GM21367 (cell line): ENCODE data around the gene NFIB.

Experiments used
- ATAC-seq: cut with Tn5 transposase; IDR thresholded peaks from one replicate; pipeline ENCODE4 v1.9.1; 2021; ENCODE audit not compliant: unreplicated experiment

NFIB gene

DNA sequence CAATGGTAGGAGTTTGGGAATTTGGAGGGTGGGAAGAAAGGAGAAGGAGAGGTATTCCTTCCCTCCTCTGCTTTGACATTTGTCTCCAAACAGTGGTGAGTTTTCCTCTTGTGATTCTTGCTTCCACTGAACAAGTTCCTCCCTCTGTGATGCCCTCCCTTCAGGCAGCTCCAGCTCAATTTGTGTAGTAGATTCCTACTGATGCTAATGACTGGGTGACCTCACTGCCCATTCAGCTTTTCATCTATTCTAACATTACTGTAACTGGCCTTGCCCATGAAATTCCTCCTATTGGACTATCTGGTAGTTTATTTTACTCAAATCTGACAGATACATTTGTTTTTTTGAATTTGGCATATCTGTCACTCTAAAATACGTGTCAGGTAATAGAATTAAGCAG, 121.4 kb downstream of the NFIB start:
- no peak for ATAC-seq

DNA sequence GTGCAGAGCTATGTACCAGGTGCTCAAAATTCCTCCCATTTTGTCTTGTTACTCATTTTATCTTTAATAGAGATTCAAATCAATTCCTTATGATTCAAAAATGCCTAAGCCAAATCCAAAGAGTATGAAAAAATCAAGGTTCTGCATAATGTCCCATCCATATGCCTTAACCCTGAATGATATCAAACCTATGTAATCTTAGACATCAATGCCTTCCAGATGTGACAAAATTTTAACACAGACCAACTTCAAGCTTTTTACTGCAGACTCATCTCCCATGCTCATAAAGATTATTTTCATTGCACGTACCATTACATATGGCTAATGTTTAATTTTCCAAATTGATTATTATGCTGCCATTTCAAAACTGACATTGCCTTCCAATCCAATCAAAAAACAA, 122.4 kb downstream of the NFIB start:
- no peak for ATAC-seq

DNA sequence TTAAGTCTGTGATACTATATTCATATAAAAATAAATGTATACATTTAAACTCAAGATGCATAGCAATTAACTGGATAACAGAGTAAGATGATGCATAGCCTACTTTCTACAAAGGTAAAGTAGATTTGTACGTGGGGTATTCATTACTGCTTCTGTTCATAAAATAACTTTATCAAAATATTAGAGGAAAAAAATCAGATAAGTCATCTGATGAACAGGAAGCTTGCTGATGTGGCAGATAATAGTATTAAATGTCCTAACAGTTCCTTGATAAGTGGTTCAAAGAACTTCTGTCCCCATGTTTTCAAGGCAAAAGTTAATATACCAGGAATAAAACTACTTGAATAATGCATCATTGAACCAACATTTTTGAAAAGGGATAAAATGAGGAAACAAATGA, 123.7 kb downstream of the NFIB start:
- ATAC-seq = no peak

DNA sequence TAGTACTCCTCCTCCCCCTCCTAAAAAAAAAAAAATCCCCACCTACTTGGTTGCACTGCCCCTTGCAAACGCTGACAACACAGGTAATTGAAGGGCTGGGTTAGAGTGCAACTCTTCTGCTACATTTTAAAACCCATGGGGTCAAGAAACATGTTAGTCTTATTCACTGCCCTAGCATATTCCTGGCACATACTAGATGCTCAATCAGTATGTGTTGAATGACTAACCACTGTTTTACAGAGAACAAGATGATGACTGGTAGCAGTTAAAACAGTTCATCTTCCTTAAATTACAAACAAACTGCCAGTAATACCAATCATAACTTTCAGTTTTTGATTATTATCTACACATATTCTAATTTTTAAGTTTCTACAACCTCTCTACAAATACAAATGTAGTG, 124.4 kb downstream of the NFIB start:
- no peak for ATAC-seq

DNA sequence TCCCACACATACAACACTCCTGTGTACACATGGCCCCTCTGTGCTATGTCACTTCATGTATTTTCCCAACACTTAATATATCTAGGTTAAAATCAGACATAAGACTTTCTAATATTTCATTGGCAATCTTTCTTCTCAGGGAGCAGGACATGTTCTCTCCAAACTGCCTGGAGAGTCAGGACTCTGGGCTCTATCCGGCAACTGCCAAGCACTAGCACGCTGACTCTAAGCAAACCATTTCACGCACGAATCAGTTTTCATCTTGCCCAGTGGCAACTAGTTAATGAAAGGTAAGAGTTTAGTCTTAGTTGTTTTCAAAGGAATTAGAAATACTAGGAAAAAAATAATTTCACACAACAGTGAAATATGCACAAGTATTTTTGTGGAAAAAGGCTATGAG, 124.8 kb downstream of the NFIB start:
- ATAC-seq = no peak

DNA sequence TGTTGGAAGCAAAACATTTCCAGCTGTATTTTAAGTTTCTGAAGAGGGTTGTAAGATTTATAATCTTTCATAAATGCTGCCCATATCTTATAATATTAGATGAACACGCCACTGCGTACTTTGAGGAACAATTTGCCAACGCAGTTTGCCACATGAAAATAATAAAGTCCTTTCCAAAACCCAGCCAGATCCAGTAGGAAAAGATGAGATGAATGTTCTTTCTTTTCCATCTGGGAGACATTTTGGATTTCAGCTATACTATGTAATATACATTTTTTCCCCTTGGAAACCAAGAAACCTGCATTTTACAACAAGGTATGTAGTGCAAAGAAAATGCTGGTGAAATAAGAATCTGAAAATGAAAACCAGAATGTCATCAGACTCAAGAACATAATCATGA, 125.4 kb downstream of the NFIB start:
- ATAC-seq = no peak

DNA sequence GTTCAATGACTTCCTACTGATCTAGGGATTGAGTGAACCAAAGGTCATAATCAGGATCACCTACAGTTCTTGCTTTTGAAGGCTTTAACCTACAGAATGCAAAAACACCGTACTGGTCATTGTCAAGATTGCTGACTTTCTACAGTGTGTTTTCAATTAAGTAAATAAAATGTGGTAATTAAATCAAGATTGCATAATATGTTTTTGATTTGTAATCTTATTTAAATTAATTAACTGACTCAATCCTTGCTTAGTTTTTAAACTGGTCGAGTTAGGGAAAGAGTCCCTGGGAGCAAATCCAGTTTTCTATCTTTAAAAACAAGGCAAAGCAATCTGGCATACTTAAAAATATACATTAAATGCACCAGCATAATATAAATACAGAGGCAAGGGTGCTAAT, 125.9 kb downstream of the NFIB start:
- ATAC-seq = no peak

DNA sequence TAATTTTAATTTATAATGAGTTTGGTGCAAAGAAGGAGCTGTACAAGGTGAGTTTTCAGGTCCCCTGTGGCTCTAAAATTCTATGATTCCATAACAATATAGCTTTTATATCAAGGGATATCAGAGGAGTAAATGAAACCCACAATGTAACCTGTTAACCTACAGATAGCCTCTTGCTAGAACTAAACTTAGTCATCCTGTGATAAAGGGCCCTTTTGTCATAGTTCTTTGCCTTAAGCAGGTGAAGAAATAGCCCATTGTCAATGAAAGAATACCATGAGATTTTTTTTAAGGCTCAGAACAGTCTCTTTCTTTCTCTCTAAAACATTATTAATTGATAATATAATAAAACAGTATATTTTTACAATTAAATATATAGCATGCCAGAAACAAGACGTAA, 127.8 kb downstream of the NFIB start:
- ATAC-seq = no peak

DNA sequence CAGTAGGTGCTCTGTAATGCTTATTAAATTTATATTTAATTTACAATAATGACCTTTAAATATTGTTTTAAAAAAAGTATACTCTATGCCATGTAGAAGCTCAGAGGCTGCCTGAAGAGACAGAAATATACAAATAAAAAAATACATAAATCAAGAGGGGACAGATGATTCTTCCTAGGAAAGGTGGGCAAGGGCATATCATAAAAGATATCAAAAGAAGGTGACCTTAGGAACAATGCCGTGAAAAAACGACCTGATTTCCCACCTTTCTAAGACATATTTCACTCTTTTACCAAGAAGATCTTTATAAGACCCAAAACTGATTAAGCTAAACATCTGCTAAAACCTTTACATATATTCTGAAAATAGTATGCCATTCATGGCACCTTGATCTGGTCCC, 128.9 kb downstream of the NFIB start:
- no peak for ATAC-seq

DNA sequence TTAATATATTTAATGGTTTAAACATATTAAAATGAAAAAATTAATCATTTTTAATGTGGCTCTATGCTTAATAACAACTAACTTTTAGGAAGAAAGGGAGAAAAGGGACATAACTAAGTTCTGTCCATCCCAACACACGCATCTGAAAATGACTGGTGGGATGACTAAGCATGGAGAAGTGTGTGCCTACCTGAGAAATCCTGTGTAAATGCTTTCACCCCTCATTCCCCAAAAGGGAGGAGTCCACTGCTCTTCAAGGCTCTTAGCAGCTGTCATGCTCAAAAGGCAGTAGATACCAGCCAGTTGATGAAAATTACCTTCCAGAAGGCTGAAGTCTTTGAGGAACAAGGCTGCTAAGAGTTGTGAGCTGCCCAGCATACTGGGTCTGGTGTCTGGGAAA, 130.9 kb downstream of the NFIB start:
- no peak for ATAC-seq

DNA sequence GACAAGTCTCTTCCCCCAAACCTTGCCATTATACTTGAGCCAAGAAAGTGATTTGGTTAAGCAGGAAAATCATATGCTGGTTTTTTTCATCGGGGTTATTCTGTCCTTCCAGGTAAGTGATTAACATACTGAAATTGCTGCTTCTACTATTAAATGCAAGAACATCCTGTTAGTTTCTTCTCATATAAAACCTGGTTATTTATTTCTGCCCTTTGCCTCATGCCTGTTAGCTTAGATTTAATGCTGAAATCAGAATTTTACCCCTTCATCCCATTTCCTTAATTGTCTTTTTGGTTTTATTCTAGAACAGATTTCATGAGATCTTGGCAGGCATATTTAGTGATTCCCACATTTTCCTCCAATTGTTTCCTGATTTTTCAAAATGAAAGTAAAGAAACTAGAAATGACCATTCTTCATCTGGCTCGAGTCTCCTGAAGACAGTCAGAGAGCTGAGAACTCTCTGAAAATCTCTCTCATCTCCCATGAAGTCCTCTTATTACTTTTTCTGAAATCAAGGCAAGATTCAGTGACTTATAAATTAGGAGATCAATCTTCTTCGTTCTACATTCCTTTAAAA, 132.9 kb downstream of the NFIB start:
- no peak for ATAC-seq

DNA sequence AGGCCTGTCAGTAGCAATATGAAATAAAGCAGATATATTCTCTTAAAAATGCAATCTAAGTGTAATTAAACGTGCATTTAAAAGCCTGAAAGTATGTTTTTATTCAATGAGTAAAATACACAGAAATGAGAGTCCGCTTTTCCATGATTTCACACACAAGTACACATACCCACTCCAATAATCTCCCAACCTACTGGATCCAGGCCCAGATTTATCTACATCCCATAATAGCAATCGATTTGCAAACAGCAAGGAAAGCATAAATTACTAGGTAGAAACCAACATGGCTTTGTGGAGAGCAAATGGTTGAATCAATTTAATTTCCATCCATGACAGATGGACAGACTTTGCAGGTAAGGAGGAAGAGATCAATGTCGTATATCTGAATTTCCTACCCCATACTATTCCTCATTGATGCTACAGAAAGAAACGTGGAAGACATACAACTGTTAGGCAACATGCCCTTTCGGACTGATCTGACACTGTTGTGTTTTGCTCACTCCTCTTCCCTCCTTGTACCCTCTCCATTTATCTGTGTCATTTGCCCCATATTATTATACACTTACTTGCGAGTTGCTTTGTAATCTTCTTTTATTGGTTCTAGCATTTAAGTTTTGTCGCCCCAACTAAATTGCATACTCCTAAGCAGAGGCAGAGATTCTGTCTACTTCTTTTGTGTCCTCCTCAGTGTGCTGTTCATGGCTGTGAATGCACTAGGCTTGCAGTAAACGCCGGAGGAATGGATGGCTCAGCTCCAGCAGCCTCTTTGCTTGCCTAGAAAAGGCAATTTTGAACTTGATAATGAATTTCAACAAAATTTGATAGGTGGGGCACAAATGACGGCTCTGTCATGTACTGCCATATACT, 133.6 kb downstream of the NFIB start:
- ATAC-seq = no peak

DNA sequence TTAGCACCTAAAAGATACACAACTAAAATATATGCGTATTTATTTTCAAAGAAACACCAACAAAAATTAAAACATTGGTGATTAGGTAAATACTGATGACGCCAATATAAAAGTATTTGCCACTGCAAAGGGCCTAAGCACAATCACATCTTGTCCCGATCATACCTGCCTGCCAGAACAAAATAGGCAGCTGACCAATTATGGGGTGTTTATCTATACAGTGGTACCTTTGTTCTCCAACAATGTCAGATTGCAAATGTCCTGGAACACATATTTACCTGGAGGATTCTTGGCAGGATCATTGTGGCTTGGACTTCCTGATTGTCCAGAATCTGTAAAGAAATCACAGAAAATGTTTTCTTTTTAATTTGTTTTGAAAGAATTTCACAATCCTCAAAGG, 134.5 kb downstream of the NFIB start:
- no peak for ATAC-seq

DNA sequence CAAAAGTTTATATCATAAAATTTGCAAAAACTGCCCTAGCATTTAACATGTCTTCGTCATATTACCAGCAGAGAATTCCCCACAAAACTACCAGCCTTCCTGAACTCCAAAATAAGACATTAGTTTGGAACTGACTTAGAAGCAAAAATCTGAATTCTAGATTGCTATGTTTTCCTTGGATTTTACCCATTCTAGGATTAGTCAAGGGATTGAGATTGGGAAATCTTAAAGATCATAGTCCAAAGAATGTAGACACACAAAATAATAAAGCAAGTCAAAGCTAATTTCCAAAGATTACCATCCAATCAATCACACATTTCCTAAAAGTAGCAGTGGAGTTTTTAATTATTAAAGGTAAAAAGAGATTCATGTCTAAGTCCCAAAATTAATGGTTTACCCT, 138.2 kb downstream of the NFIB start:
- no peak for ATAC-seq

DNA sequence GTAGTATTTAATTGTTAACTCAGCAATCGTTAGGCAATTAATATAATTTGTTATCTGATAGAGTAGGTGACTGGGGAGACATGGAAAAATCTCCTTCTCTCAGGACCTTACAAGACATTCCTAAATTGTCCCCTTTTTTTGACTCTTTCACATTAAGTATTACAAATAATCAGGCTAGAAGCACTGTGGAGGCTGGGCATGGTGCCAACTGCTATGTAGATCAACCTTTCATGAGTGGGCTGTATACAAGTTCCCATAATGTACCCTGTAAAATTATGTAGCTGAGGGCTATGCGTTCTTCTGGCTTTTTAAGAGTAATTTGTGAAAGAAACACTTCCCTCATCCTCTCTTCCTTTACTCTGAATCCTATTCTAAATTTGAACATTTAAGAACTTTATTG, 140.2 kb downstream of the NFIB start:
- no peak for ATAC-seq

DNA sequence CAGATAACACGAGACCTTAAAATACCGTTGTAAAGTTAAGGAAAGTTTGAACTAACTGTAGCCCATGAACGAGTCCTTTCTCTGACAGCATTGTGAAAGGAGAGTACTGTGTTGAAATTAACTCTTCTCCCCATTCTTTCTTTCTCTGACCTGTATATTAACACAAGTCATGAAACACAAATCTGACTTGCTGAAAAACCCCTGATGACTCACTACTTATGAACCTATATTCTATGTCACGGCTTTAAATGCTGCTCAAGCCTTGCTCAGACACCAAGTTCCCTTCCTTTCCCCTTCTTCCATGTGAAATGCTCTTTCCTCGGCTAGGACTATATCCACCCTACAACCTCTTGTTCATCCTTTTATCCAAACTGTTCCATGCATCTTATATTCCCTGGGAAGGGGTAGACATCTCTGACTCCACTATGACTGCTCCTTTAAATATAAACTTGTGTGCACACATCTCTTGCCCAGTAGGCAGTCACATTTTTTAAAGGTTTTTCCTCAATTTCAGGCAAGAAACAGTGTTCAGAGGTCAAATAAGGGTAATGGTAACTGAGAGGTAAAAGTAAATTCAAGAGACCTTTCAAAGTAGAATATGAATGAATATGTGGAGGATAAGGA, 142.9 kb downstream of the NFIB start:
- ATAC-seq = no peak

DNA sequence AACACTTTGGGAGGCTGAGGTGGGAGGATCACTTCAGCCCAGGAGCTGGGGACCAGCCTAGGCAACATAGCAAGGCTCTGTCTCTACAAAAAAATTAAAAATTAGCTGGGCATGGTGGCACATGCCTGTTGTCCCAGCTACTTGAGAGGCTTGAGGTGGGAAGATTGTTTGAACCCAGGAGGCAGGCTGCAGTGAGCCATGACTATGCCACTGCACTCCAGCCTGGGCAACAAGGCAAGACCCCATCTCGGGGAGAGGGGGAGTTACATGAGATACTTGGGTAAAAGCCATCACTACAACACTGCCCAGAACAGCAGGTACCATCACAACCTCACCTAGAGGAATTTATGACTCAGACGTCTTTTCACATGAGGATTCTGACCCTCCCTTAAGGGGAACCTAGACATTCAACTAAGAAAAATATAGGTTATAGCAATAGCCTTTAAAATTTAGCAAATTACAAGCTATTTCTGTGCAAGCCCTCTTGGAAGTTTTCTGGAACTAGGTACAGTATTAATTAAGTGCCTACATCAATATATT, 143.5 kb downstream of the NFIB start:
- no peak for ATAC-seq

DNA sequence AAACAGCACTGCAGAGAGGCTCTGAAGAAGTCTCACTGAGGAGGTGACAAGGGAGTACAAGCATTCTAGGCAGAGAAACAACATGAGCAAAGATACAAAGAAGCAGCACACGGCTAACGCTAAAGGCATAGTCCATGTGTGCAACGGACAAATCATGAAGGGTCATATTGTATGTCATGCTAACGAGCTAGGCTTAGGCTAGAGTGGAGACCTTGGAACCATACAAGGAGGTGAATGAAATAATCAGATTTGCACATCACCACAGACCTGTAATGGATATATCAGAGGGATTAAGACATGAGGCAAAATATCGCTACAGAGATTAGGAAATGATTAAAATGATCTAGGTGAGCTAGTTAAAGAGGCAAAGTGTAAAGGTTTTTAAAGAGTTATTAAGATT, 145.6 kb downstream of the NFIB start:
- ATAC-seq = no peak

DNA sequence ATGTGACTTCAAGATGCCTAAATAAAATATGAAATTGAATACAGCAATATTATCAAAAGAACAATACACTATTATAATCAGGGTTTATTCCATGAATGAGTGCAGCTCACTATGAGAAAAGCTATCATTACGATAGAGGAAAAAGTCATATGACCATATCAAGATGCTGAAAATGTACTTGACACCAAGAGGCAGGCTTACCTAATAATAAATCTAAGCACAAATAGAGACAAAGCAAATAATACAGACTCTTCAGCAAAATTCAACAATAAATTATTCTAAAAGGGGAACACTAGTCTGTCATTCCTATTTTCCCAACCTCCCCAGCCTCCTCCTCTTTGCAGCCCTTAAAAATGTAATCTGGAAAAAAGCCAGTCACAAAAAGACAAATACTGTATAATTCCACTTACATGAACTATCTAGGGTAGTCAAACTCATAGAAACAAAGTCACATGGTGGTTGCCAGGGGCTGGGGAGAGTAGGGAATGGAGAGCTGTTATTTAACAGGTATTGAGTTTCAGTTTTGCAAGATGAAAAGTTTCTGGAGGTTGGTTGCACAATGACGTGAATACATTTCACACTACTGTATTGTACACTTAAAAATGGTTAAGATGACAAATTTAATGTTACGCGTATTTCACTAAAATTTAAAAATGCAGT, 148.4 kb downstream of the NFIB start:
- ATAC-seq = no peak

DNA sequence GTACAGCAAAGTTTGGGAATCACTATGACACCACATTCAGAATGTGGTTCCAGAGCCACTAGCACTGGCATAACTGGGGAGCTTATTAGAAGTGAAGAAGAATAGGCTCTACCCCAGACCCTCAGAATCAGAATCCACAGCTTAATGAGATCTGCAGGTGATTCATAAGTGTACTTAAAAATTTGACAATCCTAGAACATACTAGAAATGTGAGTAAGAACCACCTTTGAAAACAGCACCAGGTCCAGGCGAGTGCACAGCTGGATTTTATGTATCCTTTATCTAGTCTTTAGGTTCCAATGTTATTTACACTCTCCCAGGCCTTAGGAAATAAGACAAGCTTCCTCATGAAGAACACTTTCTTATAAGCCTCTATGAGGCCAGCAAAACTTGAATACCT, 149.0 kb downstream of the NFIB start:
- ATAC-seq = no peak

DNA sequence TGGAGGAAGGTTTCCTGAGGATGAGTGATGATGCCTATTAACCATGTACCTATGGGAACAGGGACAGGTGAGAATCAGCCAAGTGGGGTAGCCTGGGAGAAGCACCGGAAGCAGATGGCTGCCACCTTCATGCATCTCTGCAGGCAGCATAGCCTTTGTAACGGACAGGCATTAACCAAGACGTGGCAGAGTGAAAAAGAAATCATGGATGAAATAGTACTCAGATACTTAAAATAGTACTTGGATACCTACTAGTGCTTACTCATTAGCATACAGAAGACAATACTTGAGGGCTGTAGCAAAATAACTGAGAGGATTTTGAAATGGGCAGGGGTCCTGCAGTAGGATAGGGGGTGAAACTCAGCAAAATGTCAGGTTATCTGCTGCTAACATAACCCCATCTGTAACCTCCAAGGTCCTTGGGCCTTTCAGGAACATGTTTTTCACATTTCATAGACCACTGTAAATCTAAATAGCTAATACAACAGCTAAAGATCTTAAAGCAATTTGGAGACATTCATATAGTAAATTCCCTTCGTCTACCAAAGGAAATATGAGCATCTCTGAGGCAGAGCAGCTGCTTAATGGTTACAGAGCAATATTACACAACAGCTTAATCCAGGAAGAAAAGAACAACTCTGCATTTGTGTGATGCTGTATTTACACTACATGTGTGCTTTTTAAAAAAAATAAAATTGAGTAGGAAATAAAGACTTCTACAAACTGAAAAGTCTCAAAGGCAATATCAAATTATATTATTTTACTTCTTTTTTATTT, 154.3 kb downstream of the NFIB start:
- ATAC-seq = no peak
